ENCODE results near the gene PARD3. TPM values are rescaled to one million over a fixed set of nuclear protein-coding genes. Genes with fewer than 3 reads are reported as not detected.

PARD3 gene
- total and polyA plus RNA-seq, 3 donors from 2014 or later, result 31.8 to 59.5 (median 49.5) TPM

GRCh38 chr10:34476608-34477007 is 338.5 kb downstream of the PARD3 start:
- Histone ChIP-seq H3K9me3 (no peaks in the 10 kb centered on the region), H3K27me3 (no peaks in the 10 kb centered on the region), H3K27ac (no peak overlapping the region), H3K36me3 (ENCODE audit: low read depth, missing control alignments) (no peaks in the 10 kb centered on the region), H3K4me3 (no peak overlapping the region), H3K4me1 (peaks cover 7% of the 10 kb centered on the region)
- 88 to 91% methylated on average over 3 of the region's 3 CpGs for WGBS, 2 donors
- DNase-seq, result no peak
- intact Hi-C loops (cut with DNase I; ENCODE audit: low total_unique reads), result no loop called here
- TF ChIP-seq CTCF (IDR thresholded peaks at IDR 0.05) (no peak), POLR2A (IDR thresholded peaks at IDR 0.05) (no peak)

GRCh38 chr10:34475786-34476185 is 339.3 kb downstream of the PARD3 start:
- H3K27ac ChIP-seq, result no peak overlapping the region
- no peaks in the 10 kb centered on the region for H3K27me3 ChIP-seq
- intact Hi-C loops (cut with DNase I; ENCODE audit: low total_unique reads), result no loop called here
- no peaks in the 10 kb centered on the region for H3K9me3 ChIP-seq
- H3K4me3 ChIP-seq, result no peak overlapping the region
- WGBS, 2 donors, result 82 to 84% methylated on average over 5 of the region's 5 CpGs
- no peak for DNase-seq
- H3K36me3 ChIP-seq (ENCODE audit: low read depth, missing control alignments), result no peaks in the 10 kb centered on the region
- TF ChIP-seq CTCF (IDR thresholded peaks at IDR 0.05) (no peak), POLR2A (IDR thresholded peaks at IDR 0.05) (no peak)
- peaks cover 7% of the 10 kb centered on the region for H3K4me1 ChIP-seq

- H3K4me3 ChIP-seq, result no peak overlapping the region
- no peaks in the 10 kb centered on the region for H3K36me3 ChIP-seq (ENCODE audit: low read depth, missing control alignments)
- no peak overlapping the region for H3K27ac ChIP-seq
- WGBS, 2 donors, result 43 to 59% methylated on average over 2 of the region's 2 CpGs
- no peak for DNase-seq
- no peaks in the 10 kb centered on the region for H3K9me3 ChIP-seq
- H3K4me1 ChIP-seq, result peaks cover 7% of the 10 kb centered on the region
- intact Hi-C loops (cut with DNase I; ENCODE audit: low total_unique reads), result no loop called here
- H3K27me3 ChIP-seq, result no peaks in the 10 kb centered on the region
- TF ChIP-seq CTCF (IDR thresholded peaks at IDR 0.05), result no peak
- no peak for TF ChIP-seq POLR2A (IDR thresholded peaks at IDR 0.05)
These were observed 339.8 kb downstream of the PARD3 start for GRCh38 chr10:34475274-34475646.

GRCh38 chr10:34474555-34475273 is 340.4 kb downstream of the PARD3 start:
- DNase-seq, result no peak
- Histone ChIP-seq H3K36me3 (ENCODE audit: low read depth, missing control alignments) (no peaks in the 10 kb centered on the region), H3K27me3 (no peaks in the 10 kb centered on the region), H3K9me3 (no peaks in the 10 kb centered on the region), H3K4me3 (no peak overlapping the region), H3K4me1 (peaks cover 7% of the 10 kb centered on the region), H3K27ac (no peak overlapping the region)
- no peak for TF ChIP-seq POLR2A (IDR thresholded peaks at IDR 0.05)
- no peak for TF ChIP-seq CTCF (IDR thresholded peaks at IDR 0.05)
- intact Hi-C loops (cut with DNase I; ENCODE audit: low total_unique reads), result no loop called here
- WGBS, 2 donors, result 92 to 95% methylated on average over 5 of the region's 5 CpGs

- Histone ChIP-seq H3K4me1 (peaks cover 7% of the 10 kb centered on the region), H3K27me3 (no peaks in the 10 kb centered on the region), H3K27ac (no peak overlapping the region), H3K36me3 (ENCODE audit: low read depth, missing control alignments) (no peaks in the 10 kb centered on the region), H3K4me3 (no peak overlapping the region), H3K9me3 (no peaks in the 10 kb centered on the region)
- DNase-seq, result peak; percentile 46
- 81 to 84% methylated on average over 2 of the region's 2 CpGs for WGBS, 2 donors
- intact Hi-C loops (cut with DNase I; ENCODE audit: low total_unique reads), result no loop called here
- TF ChIP-seq CTCF (IDR thresholded peaks at IDR 0.05) (no peak), POLR2A (IDR thresholded peaks at IDR 0.05) (no peak)
These were observed 341.1 kb downstream of the PARD3 start for GRCh38 chr10:34474009-34474376.
